DND-41 (cell line): ENCODE measurements around the gene CREBBP.

Experiments used
- ATAC-seq: fragments of 200-7000 bp; cut with Tn5 transposase; 3 replicates; pipeline ENCODE4 v1.9.1; 2021; ENCODE audit warnings: low read depth; ENCODE audit not compliant: insufficient read depth
- DNase-seq: peaks from one replicate; pipeline ENCODE4 v3.0.0-alpha.2; 2020
- H2AFZ ChIP-seq: 2 replicates; pipeline ENCODE4 v1.6.0; 2012; ENCODE audit warnings: low read depth, low read length
- H3K27ac ChIP-seq: 2 replicates; pipeline ENCODE4 v1.5.1; 2012; ENCODE audit warnings: low read length, inconsistent platforms
- H3K27me3 ChIP-seq: fragments of 200-600 bp; sonication (generic); 2 replicates; pipeline ENCODE4 v1.6.0; 2012; ENCODE audit warnings: low read length, mild to moderate bottlenecking, inconsistent platforms; ENCODE audit not compliant: insufficient read depth, poor library complexity
- H3K36me3 ChIP-seq: 2 replicates; pipeline ENCODE4 v1.5.1; 2012; ENCODE audit warnings: low read length, inconsistent platforms; ENCODE audit not compliant: insufficient read depth
- H3K4me1 ChIP-seq: 2 replicates; pipeline ENCODE4 v1.5.1; 2012; ENCODE audit warnings: mild to moderate bottlenecking, low read length; ENCODE audit not compliant: insufficient read depth
- H3K4me2 ChIP-seq: 2 replicates; pipeline ENCODE4 v1.6.0; 2012; ENCODE audit warnings: mild to moderate bottlenecking, moderate library complexity, low read length, inconsistent platforms; ENCODE audit not compliant: insufficient read depth
- H3K4me3 ChIP-seq, 2 experiments: fragments of 200-600 bp in 1 of 2; shearing (Covaris generic) in 1 of 2; 2 replicates each; pipeline ENCODE4 v1.5.1; 2012 to 2016; ENCODE audit warnings: inconsistent platforms in 2 of 2, low read length in 2 of 2, mild to moderate bottlenecking in 2 of 2, low read depth in 1 of 2, moderate library complexity in 1 of 2
- H3K79me2 ChIP-seq: 2 replicates; pipeline ENCODE4 v1.6.0; 2012; ENCODE audit warnings: low read length, inconsistent platforms; ENCODE audit not compliant: insufficient read depth
- H3K9ac ChIP-seq: 2 replicates; pipeline ENCODE4 v1.6.0; 2012; ENCODE audit warnings: low read depth, mild to moderate bottlenecking, inconsistent platforms, low read length, moderate library complexity
- H3K9me3 ChIP-seq: 2 replicates; pipeline ENCODE4 v1.5.1; 2012; ENCODE audit warnings: low read length, moderate library complexity, mild to moderate bottlenecking, inconsistent platforms; ENCODE audit not compliant: insufficient read depth, severe bottlenecking
- H4K20me1 ChIP-seq: 2 replicates; pipeline ENCODE4 v1.6.0; 2012; ENCODE audit warnings: low read length; ENCODE audit not compliant: insufficient read depth
- EZH2 ChIP-seq: IDR thresholded peaks from 3 replicates; pipeline ENCODE4 v1.6.1; 2012; ENCODE audit warnings: borderline replicate concordance, low read depth, mild to moderate bottlenecking, moderate library complexity, low read length, inconsistent platforms; ENCODE audit not compliant: severe bottlenecking
- TF ChIP-seq, protein P1 (sequence below): IDR thresholded peaks from 2 replicates; pipeline ENCODE4 v1.5.1; 2012; ENCODE audit warnings: borderline replicate concordance, low read length, moderate library complexity, mild to moderate bottlenecking; ENCODE audit not compliant: poor library complexity, severe bottlenecking; ENCODE audit errors: extremely low read depth

Gene CREBBP

GRCh38 chr16:3821184-3821583 lies 59.3 kb downstream of the CREBBP start:
- Histone ChIP-seq H3K4me3 (no peak overlapping the region), H3K36me3 (no peaks in the 10 kb centered on the region), H3K79me2 (peaks cover 100% of the 10 kb centered on the region), H3K9me3 (no peaks in the 10 kb centered on the region), H4K20me1 (peaks cover 98% of the 10 kb centered on the region), H3K9ac (no peak overlapping the region), H3K27me3 (no peaks in the 10 kb centered on the region), H3K4me2 (no peak overlapping the region), H3K4me1 (peaks cover 33% of the 10 kb centered on the region), H3K27ac (no peak overlapping the region), H2AFZ (no peak overlapping the region)
- ATAC-seq (no peak), DNase-seq (no peak)
- TF ChIP-seq EZH2: no peak
- TF ChIP-seq, protein P1, sequence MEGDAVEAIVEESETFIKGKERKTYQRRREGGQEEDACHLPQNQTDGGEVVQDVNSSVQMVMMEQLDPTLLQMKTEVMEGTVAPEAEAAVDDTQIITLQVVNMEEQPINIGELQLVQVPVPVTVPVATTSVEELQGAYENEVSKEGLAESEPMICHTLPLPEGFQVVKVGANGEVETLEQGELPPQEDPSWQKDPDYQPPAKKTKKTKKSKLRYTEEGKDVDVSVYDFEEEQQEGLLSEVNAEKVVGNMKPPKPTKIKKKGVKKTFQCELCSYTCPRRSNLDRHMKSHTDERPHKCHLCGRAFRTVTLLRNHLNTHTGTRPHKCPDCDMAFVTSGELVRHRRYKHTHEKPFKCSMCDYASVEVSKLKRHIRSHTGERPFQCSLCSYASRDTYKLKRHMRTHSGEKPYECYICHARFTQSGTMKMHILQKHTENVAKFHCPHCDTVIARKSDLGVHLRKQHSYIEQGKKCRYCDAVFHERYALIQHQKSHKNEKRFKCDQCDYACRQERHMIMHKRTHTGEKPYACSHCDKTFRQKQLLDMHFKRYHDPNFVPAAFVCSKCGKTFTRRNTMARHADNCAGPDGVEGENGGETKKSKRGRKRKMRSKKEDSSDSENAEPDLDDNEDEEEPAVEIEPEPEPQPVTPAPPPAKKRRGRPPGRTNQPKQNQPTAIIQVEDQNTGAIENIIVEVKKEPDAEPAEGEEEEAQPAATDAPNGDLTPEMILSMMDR: no peak

DNA sequence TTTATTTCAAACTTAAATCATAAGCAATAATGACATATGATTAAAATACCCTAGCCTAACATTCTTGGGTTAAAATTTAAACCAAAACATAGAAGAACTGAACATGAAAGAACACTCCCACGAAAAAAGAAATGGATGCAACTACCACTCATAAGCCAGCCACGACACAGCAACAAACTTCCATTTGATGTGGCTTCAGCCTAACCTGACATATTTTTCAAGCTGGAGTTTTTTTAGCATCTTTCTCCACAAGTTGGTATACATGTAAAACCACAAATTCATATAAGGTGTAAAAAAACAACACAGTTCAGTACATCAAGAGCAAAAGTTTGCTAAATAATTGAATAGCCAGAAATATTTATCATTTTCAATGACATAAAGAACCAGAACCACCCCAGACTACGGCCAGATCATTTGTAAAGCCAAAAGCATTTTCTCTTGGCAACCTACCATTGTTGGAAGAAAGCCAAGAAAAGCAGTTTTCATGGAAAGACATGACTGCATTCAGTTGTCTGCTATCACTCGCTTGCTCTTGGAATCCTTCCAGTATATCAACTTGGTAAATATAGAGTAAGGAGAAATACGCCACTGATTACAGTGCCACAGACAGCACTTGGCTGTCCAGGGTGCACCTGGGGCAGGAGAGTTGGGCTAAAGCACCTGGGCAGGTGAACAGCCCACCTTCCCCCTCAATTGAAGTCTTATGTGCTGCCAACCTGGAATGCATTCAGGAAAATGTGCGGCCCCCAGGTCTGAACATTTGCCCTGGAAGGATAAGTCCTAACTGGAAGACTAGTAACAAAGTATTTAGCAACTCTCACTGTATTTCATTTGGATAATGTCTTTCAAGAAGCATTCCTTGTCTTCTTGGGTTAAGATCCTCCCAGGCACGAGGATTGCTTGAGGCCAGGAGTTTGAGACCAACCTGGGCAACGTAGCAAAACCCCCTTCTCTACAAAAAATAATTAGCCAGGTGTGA lies 60.5 kb downstream of the CREBBP start:
- peaks cover 100% of the 10 kb centered on the region for H3K79me2 ChIP-seq
- peaks cover 33% of the 10 kb centered on the region for H3K4me1 ChIP-seq
- peaks cover 93% of the 10 kb centered on the region for H4K20me1 ChIP-seq
- no peak overlapping the region for H3K9ac ChIP-seq
- no peak overlapping the region for H3K27ac ChIP-seq
- peak; percentile 30 for DNase-seq
- H2AFZ ChIP-seq: no peak overlapping the region
- no peaks in the 10 kb centered on the region for H3K9me3 ChIP-seq
- no peak overlapping the region for H3K4me2 ChIP-seq
- TF ChIP-seq EZH2: no peak
- TF ChIP-seq, protein P1: no peak
- no peak overlapping the region for H3K4me3 ChIP-seq
- no peaks in the 10 kb centered on the region for H3K36me3 ChIP-seq
- no peaks in the 10 kb centered on the region for H3K27me3 ChIP-seq
- ATAC-seq: peak; percentile 73; the same call in 2 of the 3 replicates

DNA sequence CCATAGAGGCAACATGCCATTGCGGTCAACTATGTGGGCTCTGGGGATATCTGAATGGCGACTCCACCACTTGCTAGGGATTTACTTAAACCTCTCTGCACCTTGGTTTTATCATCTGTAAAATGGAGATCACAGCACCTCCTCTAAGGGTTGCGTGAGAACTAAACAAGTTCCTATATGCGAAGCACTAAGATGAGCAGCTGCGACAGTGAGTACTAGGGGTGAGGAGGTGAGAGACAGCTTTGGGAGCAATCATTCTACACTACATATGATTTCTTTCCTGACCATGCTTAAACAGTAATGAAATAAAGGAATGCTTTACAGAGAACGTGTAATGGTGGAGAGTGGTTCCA lies 61.4 kb downstream of the CREBBP start:
- no peak overlapping the region for H3K4me2 ChIP-seq
- no peak for ATAC-seq

More for the DNA sequence above, 61.4 kb downstream of the CREBBP start:
- H4K20me1 ChIP-seq: peaks cover 93% of the 10 kb centered on the region
- H3K4me3 ChIP-seq: no peak overlapping the region
- H3K27me3 ChIP-seq: no peaks in the 10 kb centered on the region
- H3K9me3 ChIP-seq: no peaks in the 10 kb centered on the region
- TF ChIP-seq, protein P1: no peak
- no peak for TF ChIP-seq EZH2
- H3K27ac ChIP-seq: no peak overlapping the region
- no peak for DNase-seq
- H3K36me3 ChIP-seq: no peaks in the 10 kb centered on the region
- H3K4me1 ChIP-seq: peaks cover 33% of the 10 kb centered on the region
- H3K79me2 ChIP-seq: peaks cover 100% of the 10 kb centered on the region
- no peak overlapping the region for H2AFZ ChIP-seq
- no peak overlapping the region for H3K9ac ChIP-seq
